NB4 (cell line): ENCODE data around the gene TANC2.

Experiments used
- CTCF ChIP-seq: IDR thresholded peaks from one replicate; pipeline ENCODE4 v1.5.1; 2012; ENCODE audit warnings: low read depth, low read length
- POLR2A ChIP-seq: IDR thresholded peaks from 2 replicates; pipeline ENCODE4 v1.6.1; 2011; ENCODE audit warnings: mild to moderate bottlenecking; ENCODE audit not compliant: insufficient read length; ENCODE audit errors: extremely low read depth

DNA sequence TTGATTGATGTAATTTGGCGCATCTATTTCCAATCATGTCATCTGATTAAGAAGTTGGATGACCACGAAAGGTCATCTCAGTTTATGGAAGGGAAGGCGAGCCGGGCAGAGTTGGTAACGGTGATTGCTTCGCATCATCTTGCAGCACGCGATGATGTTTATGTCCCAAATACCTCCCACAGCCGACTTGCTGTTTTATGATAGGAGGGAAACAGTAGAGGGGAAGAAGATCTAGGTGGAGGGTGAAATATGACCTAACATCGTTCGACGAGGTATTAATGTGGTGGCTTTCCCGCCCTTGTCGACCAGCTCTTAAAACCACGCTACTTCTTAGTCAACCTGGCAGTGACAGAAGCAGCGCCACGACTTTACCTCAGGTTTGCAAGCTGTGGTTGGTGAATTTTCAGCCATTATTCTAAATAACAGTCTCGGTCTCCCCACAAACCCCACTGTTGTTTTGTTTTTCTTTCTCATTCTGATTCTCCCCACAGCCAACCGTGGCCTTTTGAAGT is 805 bp upstream of the TANC2 start:
- no peak for TF ChIP-seq CTCF
- no peak for TF ChIP-seq POLR2A
